Measurements from ENCODE around the gene KDSR.

The KDSR gene

GRCh38 chr18:63320123-63320974 lies 46.7 kb downstream of the KDSR start:
- DNase-seq: peak; percentile 87

DNA sequence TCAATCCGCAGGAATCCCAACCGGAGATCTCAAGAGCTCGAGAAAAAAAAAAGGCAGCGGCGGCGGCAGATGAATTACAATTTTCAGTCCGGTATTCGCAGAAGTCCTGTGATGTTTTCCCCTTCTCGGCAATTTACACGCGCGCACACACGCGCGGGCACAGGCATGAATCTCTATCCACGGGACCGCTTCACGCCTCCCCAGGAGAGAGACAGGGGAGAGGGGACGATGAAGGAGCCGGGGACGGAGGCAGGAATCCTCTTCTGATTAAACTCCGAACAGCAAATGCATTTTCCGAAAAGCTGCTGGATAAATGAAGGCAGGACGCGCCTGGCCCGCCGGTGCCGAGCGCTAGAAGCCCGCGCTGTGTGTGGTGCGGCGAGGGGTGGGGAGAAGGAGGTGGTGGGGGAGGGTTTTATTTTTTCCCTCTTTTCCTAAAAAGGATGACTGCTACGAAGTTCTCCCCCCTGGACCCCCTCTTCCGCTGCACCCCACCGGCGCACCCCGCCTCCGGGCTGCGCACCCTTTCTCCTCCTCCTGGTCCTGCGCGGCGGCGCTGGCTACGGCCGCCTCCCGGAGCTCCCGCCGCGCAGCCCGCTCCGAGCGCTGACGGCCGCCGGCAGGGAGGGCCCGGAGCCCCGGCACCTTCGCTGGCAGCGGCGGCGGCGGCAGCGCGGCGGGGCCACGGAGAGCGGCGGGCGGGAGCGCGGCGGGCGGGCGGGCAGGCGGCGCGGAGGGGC lies 47.5 kb downstream of the KDSR start, which contains the start of gene BCL2:
BCL2 (minus strand) TSS at position 387 of the 740 bp plus-strand sequence.
- DNase-seq: peak; percentile 52

GRCh38 chr18:63318889-63319382 lies 48.1 kb downstream of the KDSR start:
- DNase-seq: no peak

DNA sequence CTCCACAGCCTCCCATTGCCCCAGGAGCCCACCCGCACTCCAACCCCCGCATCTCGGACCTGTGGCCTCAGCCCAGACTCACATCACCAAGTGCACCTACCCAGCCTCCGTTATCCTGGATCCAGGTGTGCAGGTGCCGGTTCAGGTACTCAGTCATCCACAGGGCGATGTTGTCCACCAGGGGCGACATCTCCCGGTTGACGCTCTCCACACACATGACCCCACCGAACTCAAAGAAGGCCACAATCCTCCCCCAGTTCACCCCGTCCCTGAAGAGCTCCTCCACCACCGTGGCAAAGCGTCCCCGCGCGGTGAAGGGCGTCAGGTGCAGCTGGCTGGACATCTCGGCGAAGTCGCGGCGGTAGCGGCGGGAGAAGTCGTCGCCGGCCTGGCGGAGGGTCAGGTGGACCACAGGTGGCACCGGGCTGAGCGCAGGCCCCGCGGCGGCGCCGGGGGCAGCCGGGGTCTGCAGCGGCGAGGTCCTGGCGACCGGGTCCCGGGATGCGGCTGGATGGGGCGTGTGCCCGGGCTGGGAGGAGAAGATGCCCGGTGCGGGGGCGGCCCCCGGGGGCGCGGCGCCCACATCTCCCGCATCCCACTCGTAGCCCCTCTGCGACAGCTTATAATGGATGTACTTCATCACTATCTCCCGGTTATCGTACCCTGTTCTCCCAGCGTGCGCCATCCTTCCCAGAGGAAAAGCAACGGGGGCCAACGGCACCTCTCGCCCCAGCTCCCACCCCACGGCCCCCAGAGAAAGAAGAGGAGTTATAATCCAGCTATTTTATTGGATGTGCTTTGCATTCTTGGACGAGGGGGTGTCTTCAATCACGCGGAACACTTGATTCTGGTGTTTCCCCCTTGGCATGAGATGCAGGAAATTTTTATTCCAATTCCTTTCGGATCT lies 48.8 kb downstream of the KDSR start:
- DNase-seq: peak; percentile 87

DNA sequence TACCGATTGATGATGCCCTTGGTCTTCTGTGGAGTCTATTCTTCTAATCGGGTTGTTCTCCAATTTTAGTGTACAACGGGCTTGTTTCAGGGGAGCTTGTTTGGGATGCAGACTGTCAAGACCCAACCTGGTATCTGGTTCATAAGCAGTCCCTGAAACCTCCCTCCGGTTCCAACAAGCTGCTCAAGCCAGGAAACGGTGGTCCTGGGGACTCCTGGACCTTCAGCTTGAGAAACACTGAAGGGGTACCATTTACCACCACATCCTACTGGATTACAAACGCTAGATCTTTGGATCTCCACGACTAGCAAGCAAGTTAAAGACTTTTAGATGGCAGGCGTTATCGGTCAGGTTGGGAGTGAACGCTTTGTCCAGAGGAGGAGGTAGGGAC lies 49.5 kb downstream of the KDSR start:
- no peak for DNase-seq

DNA sequence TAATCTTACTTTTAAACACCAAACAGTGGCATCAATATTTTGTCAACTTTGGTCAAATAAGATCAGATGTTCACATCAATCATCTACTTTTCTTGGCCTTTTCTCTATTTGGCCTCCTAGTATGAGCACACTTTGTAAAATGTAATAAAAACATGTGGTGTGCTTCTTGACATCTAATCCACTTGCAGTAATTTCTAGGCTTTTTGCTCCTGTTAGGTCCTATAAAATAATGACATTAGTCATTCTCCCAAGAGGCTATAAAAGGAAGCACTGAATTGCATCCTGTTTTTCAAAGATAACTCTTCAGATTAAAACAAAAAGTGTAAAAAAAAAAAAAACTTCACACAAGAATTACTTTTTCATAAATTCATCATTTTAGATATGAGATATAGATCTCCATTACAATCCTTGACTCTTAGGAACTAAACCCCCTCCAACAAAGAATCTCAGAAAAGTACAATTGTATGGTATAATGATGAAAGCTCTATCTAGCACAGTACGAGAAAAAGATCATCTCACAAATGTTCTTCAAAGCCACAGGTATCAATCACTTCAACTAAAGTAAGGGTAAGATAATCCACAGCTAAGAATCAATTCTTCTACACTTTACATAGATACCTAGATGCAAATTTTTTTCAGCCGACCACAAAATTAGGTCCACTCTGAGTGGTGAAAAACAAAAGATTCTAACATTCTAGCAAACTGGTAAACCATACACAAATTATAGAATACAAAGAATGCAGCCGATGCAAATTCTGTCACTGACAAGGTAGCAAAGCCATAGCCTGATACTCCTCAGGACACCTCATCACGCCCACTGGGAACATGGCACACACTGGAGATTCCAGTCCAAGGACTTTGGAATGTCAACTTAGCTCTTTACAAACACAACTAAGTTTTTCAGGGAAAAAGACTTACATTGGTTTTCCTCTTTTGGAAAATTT lies 50.1 kb downstream of the KDSR start:
- no peak for DNase-seq

DNA sequence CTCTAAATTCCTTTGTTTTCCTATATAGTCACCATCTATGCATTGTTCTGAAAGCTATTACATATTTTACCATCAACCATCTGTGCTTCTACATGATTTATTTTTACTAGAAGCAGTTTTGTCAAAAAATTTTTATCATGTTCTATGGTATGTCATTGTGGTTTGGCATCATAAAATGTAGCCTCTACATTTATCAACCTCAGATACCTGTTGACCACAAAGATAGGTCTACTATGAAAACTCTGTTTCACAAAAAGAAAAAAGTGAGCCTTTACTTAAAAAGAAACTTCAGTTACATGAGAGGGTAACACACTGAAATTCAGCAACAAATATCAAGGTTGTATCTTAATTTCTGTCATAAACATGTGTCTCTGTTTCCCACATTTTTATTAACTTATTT lies 51.1 kb downstream of the KDSR start:
- DNase-seq: no peak

DNA sequence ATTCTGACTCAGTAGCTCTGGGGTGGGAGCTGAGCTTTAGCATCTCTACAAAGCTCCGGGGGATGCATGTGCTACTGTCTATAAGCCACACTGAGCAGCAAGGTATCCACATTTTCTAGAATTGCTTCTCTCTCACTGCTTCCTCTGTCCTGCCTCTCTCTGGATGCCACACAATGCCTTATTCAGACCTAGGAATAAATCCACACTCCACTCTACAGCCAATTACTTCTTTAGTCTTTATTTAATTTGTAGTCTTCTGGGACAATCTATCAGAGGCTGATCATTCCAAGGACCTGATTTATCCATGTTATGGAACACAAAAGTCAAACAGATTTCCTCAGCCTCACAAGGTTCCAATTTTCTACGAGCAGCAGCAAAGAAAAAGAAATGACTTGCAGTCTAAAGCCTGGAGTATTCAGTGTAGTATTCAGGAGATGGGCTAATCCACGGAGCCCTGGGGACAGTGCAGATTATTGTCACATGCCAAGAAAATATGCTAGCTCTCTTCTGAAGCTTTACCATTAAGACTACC lies 51.8 kb downstream of the KDSR start:
- no peak for DNase-seq

- no peak for DNase-seq
Measured at GRCh38 chr18:63314062-63314790, 52.8 kb downstream of the KDSR start.

- no peak for DNase-seq
Measured at GRCh38 chr18:63313396-63313917, 53.5 kb downstream of the KDSR start.

GRCh38 chr18:63312737-63313395 lies 54.1 kb downstream of the KDSR start:
- DNase-seq: no peak

DNA sequence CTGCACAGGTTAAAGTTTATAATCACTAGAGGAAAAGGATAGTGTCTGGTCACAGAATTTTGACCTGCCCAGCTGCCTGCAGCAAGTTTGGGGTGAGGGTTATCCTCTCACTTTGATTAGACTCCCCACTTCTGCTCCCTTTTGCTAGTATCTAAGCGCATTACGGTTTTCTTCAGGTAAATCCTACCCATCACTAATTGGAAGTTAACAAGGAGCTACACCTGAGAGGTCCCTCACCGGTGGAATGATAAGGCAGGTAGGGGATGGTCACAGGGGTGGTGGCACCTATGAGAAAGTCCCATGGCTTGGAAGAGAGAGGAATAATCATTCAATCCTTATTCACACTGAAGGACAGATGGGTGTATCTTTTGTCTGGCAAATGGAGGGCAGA lies 55.0 kb downstream of the KDSR start:
- no peak for DNase-seq

- no peak for DNase-seq
Measured at GRCh38 chr18:63311118-63312018, 55.6 kb downstream of the KDSR start.

GRCh38 chr18:63309422-63309821 lies 57.6 kb downstream of the KDSR start:
- DNase-seq: no peak

- no peak for DNase-seq
Measured at GRCh38 chr18:63307551-63308200, 59.3 kb downstream of the KDSR start.

DNA sequence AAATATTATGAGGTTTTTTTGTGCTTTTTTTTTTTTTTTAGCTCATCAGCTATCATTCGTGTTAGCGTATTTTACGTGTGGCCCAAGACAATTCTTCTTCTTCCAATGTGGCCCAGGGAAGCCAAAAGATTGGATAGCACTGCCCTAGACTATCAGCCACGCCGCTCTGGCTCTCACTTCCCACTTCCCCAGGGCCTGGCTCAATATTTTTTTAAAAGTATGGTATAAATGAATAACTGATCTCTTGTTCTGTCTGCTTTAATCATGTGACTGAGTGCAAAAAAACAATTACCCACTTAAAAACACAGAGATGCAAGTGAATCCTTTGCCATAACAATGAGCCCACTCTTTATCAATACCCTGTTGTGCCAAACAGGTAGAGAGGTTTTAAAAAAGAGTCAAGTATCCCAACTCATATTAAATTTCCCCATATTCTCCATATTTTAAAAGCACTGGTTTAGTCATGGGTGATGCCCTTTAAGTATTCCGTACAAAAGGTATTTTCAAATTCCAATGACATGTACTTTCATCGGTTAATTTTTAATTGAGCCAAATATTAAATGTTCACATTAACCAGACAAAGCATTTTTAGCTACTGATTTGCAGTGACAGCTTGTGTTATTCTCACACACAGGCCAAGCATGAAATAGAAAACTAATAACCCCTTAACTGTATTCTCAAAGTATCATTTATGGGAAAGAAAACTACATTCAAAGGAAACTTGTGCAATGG lies 60.0 kb downstream of the KDSR start:
- no peak for DNase-seq

GRCh38 chr18:63306249-63306648 lies 60.8 kb downstream of the KDSR start:
- no peak for DNase-seq

- DNase-seq: no peak
Measured at GRCh38 chr18:63303547-63303946, 63.5 kb downstream of the KDSR start.
